K562 (cell line): ENCODE results near the gene ZNF546. TPM values are rescaled to one million over a fixed set of nuclear protein-coding genes. Genes with fewer than 3 reads are reported as not detected.

Source experiments
- BMI1 ChIP-seq: fragments of 150-350 bp; IDR thresholded peaks from 2 replicates; pipeline ENCODE4 v1.6.1; 2014; ENCODE audit warnings: low read length
- BRF1 ChIP-seq: IDR thresholded peaks from 3 replicates; pipeline ENCODE4 v1.6.1; 2011; ENCODE audit warnings: borderline replicate concordance, mild to moderate bottlenecking; ENCODE audit not compliant: insufficient read length; ENCODE audit errors: extremely low read depth
- NFRKB ChIP-seq: fragments of 450-650 bp; IDR thresholded peaks from 2 replicates; pipeline ENCODE4 v1.6.1; 2016; ENCODE audit warnings: low read depth
- SAFB2 ChIP-seq: fragments of 200-400 bp; formaldehyde crosslinking; IDR thresholded peaks from 2 replicates; pipeline ENCODE4 v1.6.1; 2018; ENCODE audit warnings: borderline replicate concordance, low read length, low read depth, moderate library complexity; ENCODE audit not compliant: severe bottlenecking
- SIN3A ChIP-seq, 2 experiments: fragments of 150-350 bp in 1 of 2; IDR thresholded peaks; 2 replicates each; pipeline ENCODE4 v1.6.1; 2011 to 2016; ENCODE audit warnings: borderline replicate concordance in 2 of 2, low read depth in 2 of 2, low read length in 2 of 2, mild to moderate bottlenecking in 2 of 2, moderate library complexity in 2 of 2; ENCODE audit not compliant: control insufficient read depth in 1 of 2
- ZNF318 ChIP-seq, 2 experiments: fragments of 450-650 bp; IDR thresholded peaks; 2 replicates each; pipeline ENCODE4 v1.6.1; 2016; ENCODE audit warnings: mild to moderate bottlenecking in 2 of 2, borderline replicate concordance in 1 of 2, low read depth in 1 of 2, moderate library complexity in 1 of 2
- ZNF324 ChIP-seq: fragments of 250-450 bp; sonication (Bioruptor Pico); IDR thresholded peaks from 2 replicates; pipeline ENCODE4 v1.4.0; 2020; ENCODE audit warnings: mild to moderate bottlenecking
- polyA plus RNA-seq, 8 experiments: library from polyadenylated mRNA; depleted of rRNA in 4 of 8; stranded (reverse) in 5 of 8; unstranded in 3 of 8; fragments of >200 nt; fragmentation: Nextera tagmentation in 2 of 8; fragmentation: Illumina TruSeq in 1 of 8; extraction: Ambion mirVana in 2 of 8; extraction: Trizol in 1 of 8; gene quantifications; 2 replicates each; pipeline versions ENCODE4 v1.2.1 to v1.2.3, GENCODE V29; 2011 to 2014; ENCODE audit warnings: inconsistent platforms in 1 of 8, missing spikeins in 1 of 8
- total RNA-seq, 7 experiments: library from RNA; depleted of rRNA in 6 of 7; stranded (reverse); fragments of >200 nt in 6 of 7; fragmentation: Illumina TruSeq in 2 of 7; extraction: Trizol in 2 of 7; gene quantifications; 2 replicates each; pipeline versions ENCODE4 v1.2.1 to v1.2.3, GENCODE V29; 2011 to 2021; ENCODE audit warnings: low replicate concordance in 1 of 7
- TF ChIP-seq, protein P1 (sequence below): fragments of 450-650 bp; formaldehyde crosslinking; IDR thresholded peaks from 2 replicates; pipeline ENCODE4 v1.4.0; 2020; ENCODE audit warnings: mild to moderate bottlenecking, mixed read lengths

Gene ZNF546
- total and polyA plus RNA-seq, 9 of the 15 experiments (the other 6 are each of a cell fraction or from before 2014, with no cell fraction given): 0.73 to 5.1 (median 2.2) TPM

DNA sequence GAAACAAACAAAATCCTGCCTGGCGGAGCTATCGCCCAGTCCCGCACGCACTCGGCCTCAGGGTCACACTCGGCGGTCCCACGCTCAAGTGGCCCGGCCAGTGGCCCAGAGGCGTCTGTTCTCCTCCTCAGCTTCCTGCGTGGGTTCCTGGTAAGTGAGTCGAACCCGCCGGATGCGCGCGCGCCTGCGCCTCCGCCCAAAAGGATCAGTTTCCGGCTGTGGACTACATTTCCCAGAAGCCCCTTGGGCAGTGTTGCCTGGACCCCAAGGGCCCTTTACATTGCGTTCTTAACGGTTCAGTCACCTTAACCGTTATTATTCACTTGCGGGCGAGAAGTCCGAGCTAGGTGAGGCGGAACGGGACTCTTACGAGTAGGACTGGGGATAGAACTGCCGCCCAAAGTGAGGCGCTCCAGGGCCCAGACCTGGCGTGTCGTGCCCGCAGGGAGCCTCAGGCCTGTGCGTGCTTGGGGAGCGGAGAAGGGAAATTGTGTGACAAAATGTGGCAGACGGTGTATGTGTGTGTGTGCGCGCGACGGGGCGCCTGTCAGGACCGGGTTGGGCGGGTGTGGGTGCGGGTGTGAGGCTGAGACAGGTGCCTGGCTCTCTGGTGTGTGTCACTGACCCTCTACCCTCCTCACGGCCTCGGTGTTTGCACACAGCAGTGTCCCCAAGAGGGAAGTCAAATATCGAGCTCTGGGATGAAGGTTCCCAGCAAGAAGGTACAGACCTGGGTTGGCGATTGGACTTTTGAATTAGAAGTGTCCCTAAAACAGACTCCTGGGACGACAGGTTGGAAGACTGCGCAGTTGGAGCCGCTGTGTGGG, at the start of gene ZNF546 (continued):
- TF ChIP-seq, protein P1, sequence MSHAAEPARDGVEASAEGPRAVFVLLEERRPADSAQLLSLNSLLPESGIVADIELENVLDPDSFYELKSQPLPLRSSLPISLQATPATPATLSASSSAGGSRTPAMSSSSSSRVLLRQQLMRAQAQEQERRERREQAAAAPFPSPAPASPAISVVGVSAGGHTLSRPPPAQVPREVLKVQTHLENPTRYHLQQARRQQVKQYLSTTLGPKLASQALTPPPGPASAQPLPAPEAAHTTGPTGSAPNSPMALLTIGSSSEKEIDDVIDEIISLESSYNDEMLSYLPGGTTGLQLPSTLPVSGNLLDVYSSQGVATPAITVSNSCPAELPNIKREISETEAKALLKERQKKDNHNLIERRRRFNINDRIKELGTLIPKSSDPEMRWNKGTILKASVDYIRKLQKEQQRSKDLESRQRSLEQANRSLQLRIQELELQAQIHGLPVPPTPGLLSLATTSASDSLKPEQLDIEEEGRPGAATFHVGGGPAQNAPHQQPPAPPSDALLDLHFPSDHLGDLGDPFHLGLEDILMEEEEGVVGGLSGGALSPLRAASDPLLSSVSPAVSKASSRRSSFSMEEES (CRISPR knock-in tag): no peak
- 0 out of 2 replicates have a peak, but pooled peaks have one; percentile 27 for TF ChIP-seq NFRKB
- TF ChIP-seq BRF1: no peak
- TF ChIP-seq ZNF318 (IDR thresholded peaks at IDR 0.05; ENCODE audit: borderline replicate concordance in 1 of 2, low read depth in 1 of 2): no peak
- no peak for TF ChIP-seq BMI1
- TF ChIP-seq ZNF324 (CRISPR knock-in tag): no peak
- TF ChIP-seq SAFB2: no peak
- peak in 1 of 2 experiments; percentile 39; a peak in 2 of 4 replicates for TF ChIP-seq SIN3A (IDR thresholded peaks at IDR 0.05; ENCODE audit: borderline replicate concordance in 2 of 2, control insufficient read depth in 1 of 2, low read depth in 2 of 2, low read length in 2 of 2)
